Measurements from ENCODE around the gene LRRC28.

LRRC28 gene

GRCh38 chr15:99429681-99430081 lies 178.4 kb downstream of the LRRC28 start:
- H3K36me3 ChIP-seq (ENCODE audit: control insufficient read depth, insufficient read depth, low read length), result no peaks in the 10 kb centered on the region
- no peak for TF ChIP-seq CTCF (IDR thresholded peaks at IDR 0.05; ENCODE audit: insufficient read depth, low read length, poor library complexity, severe bottlenecking)

GRCh38 chr15:99430881-99431401 lies 179.7 kb downstream of the LRRC28 start:
- no peaks in the 10 kb centered on the region for H3K27me3 ChIP-seq (replicated peaks; ENCODE audit: control insufficient read depth, insufficient read depth, low read length)
- H3K36me3 ChIP-seq (ENCODE audit: control insufficient read depth, insufficient read depth, low read length), result no peaks in the 10 kb centered on the region
- TF ChIP-seq CTCF (IDR thresholded peaks at IDR 0.05; ENCODE audit: insufficient read depth, low read length, poor library complexity, severe bottlenecking), result no peak
- no peak overlapping the region for H3K4me3 ChIP-seq (replicated peaks; ENCODE audit: low read depth, low read length)
- no peak for DNase-seq (ENCODE audit: extremely low read depth, insufficient read length)

More at GRCh38 chr15:99429681-99430081, 178.4 kb downstream of the LRRC28 start:
- no peak overlapping the region for H3K4me3 ChIP-seq (replicated peaks; ENCODE audit: low read depth, low read length)
- no peaks in the 10 kb centered on the region for H3K27me3 ChIP-seq (replicated peaks; ENCODE audit: control insufficient read depth, insufficient read depth, low read length)
- DNase-seq (ENCODE audit: extremely low read depth, insufficient read length), result no peak

- no peak for TF ChIP-seq CTCF (IDR thresholded peaks at IDR 0.05; ENCODE audit: insufficient read depth, low read length, poor library complexity, severe bottlenecking)
- DNase-seq (ENCODE audit: extremely low read depth, insufficient read length), result no peak
- Histone ChIP-seq H3K4me3 (replicated peaks; ENCODE audit: low read depth, low read length) (no peak overlapping the region), H3K27me3 (replicated peaks; ENCODE audit: control insufficient read depth, insufficient read depth, low read length) (no peaks in the 10 kb centered on the region), H3K36me3 (ENCODE audit: control insufficient read depth, insufficient read depth, low read length) (no peaks in the 10 kb centered on the region)
Measured at GRCh38 chr15:99431661-99432091, 180.4 kb downstream of the LRRC28 start.

GRCh38 chr15:99432271-99433025 lies 181.2 kb downstream of the LRRC28 start:
- no peak for TF ChIP-seq CTCF (IDR thresholded peaks at IDR 0.05; ENCODE audit: insufficient read depth, low read length, poor library complexity, severe bottlenecking)
- Histone ChIP-seq H3K4me3 (replicated peaks; ENCODE audit: low read depth, low read length) (no peak overlapping the region), H3K27me3 (replicated peaks; ENCODE audit: control insufficient read depth, insufficient read depth, low read length) (no peaks in the 10 kb centered on the region), H3K36me3 (ENCODE audit: control insufficient read depth, insufficient read depth, low read length) (no peaks in the 10 kb centered on the region)
- no peak for DNase-seq (ENCODE audit: extremely low read depth, insufficient read length)

GRCh38 chr15:99433026-99433756 lies 181.9 kb downstream of the LRRC28 start:
- Histone ChIP-seq H3K4me3 (replicated peaks; ENCODE audit: low read depth, low read length) (no peak overlapping the region), H3K27me3 (replicated peaks; ENCODE audit: control insufficient read depth, insufficient read depth, low read length) (no peaks in the 10 kb centered on the region), H3K36me3 (ENCODE audit: control insufficient read depth, insufficient read depth, low read length) (no peaks in the 10 kb centered on the region)
- no peak for DNase-seq (ENCODE audit: extremely low read depth, insufficient read length)
- TF ChIP-seq CTCF (IDR thresholded peaks at IDR 0.05; ENCODE audit: insufficient read depth, low read length, poor library complexity, severe bottlenecking), result no peak

All from GM06990 (cell line).